Ovary (tissue), 9 donors: ENCODE data around the gene AP5Z1. TPM values are rescaled to one million over a fixed set of nuclear protein-coding genes. Genes with fewer than 3 reads are reported as not detected.

Experiments
- DNase-seq, 5 donors: peaks; one replicate each; pipeline ENCODE4 v3.0.0-alpha.2; 2019 to 2020
- H3K27ac ChIP-seq, 2 donors: fragments of 200-600 bp; one replicate each; pipeline versions ENCODE4 v1.5.1 to v1.8.0; 2019 to 2022
- H3K27me3 ChIP-seq: fragments of 200-600 bp; one replicate; pipeline ENCODE4 v1.8.0; 2022
- H3K36me3 ChIP-seq: fragments of 200-600 bp; sonication (generic); one replicate; pipeline ENCODE4 v1.5.1; 2019
- H3K4me1 ChIP-seq: one replicate; pipeline ENCODE4 v1.8.1; 2013; ENCODE audit warnings: mild to moderate bottlenecking, moderate library complexity; ENCODE audit not compliant: insufficient read depth
- H3K4me3 ChIP-seq: fragments of 200-600 bp; sonication (generic); one replicate; pipeline ENCODE4 v1.5.1; 2017
- H3K9me3 ChIP-seq, 2 donors: fragments of 200-600 bp in 1 of 2; sonication (generic) in 1 of 2; one replicate each; pipeline versions ENCODE4 v1.5.1 to v1.8.1; 2013 to 2019; ENCODE audit warnings: mild to moderate bottlenecking in 1 of 2, moderate library complexity in 1 of 2
- EP300 ChIP-seq: sonication (generic); formaldehyde crosslinking; IDR thresholded peaks from one replicate; pipeline ENCODE4 v1.6.1; 2017; ENCODE audit warnings: antibody characterized with exemption
- POLR2A ChIP-seq: fragments of 450-650 bp; IDR thresholded peaks from one replicate; pipeline ENCODE4 v1.6.1; 2017; ENCODE audit warnings: antibody characterized with exemption, mild to moderate bottlenecking, moderate library complexity
- WGBS, 3 donors: extraction: QIAGEN DNeasy Blood & Tissue Kit in 1 of 3; methylation state at CpG; one replicate each; pipeline versions ENCODE4 v1.1.5 to v1.1.7; 2013 to 2017; 5-methylcytosine and 5-hydroxymethylcytosine counted together
- intact Hi-C, 4 donors: fragments of 100-400 bp; cut with DNase I; formaldehyde crosslinking; loops; one replicate each; pipeline versions ENCODE4 v1.11.0 to v1.15.1; 2022 to 2023
- polyA plus RNA-seq, 2 donors: library from polyadenylated mRNA; stranded (reverse); fragments of 200-250 nt in 1 of 2; fragments of 350-450 nt in 1 of 2; fragmentation: Illumina TruSeq in 1 of 2; extraction: RNeasy Lipid Tissue Mini Kit (QIAGEN cat#74804) in 1 of 2; gene quantifications; one replicate each; pipeline ENCODE4 v1.2.3, GENCODE V29; 2013 to 2014
- total RNA-seq, 7 donors: library from RNA; depleted of rRNA in 2 of 7; stranded (reverse); fragments of >200 nt in 2 of 7; fragmentation: NEBNext Ultra II Directional in 3 of 7; extraction: Animal tissue kit (Norgen Biotek cat#: 25700) in 3 of 7; gene quantifications; one replicate each; pipeline versions ENCODE4 v1.1.0 to v1.2.4, GENCODE V29; 2016 to 2023
- TF ChIP-seq, protein P1 (sequence below), 3 donors: fragments of 450-650 bp in 2 of 3; fragments of 200-600 bp in 1 of 3; IDR thresholded peaks; one replicate each; pipeline versions ENCODE4 v1.5.1 to v1.8.0; 2016 to 2022; ENCODE audit warnings: antibody characterized with exemption in 3 of 3, mild to moderate bottlenecking in 1 of 3
- donor health status: DM: no; HTN: no; CAD: no; lungs with moderate emphysema.
- donor health status: DM: no; HTN: no; CAD: no.
- donor health status: Bipolar disorder and iron deficiency.
- donor health status: DM: yes; HTN: yes; CAD: no.
- donor health status: DM: no; HTN: no; CAD: no.
- donor health status: DM: yes; HTN: yes; CAD: no.

AP5Z1 gene
- total and polyA plus RNA-seq, 9 donors = 2.4 to 37.3 (median 23.1) TPM

DNA sequence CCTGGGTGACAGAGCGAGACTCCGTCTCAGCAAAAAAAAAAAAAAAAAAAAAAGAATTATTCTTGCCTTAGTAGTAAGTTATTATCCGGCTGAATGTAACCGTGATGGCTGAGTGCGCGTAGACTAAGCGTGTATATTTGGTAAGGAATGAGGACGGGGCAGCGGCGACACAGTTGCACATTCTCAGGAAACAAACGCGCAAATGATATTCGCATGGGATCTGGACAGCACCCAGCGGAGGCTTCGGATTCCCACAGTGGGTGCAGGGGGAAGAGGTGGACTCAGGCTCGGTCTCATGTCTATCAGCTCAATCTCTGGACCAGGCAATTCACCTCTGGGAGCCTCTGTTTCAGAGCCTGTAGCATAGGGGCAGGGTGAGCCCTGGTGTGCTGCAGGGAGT, 57.3 kb downstream of the AP5Z1 start:
- H3K36me3 ChIP-seq = no peaks in the 10 kb centered on the region
- DNase-seq = no peak

GRCh38 chr7:4833176-4833575, 57.8 kb downstream of the AP5Z1 start:
- Histone ChIP-seq H3K9me3 (no peaks in the 10 kb centered on the region), H3K27me3 (no peaks in the 10 kb centered on the region), H3K36me3 (no peaks in the 10 kb centered on the region), H3K4me1 (no peaks in the 10 kb centered on the region), H3K27ac (no peak overlapping the region), H3K4me3 (no peak overlapping the region)
- 81 to 83% (median 82%) methylated on average over 17 of the region's 17 CpGs for WGBS, 3 donors
- DNase-seq = no peak
- intact Hi-C loops = no loop called here
- no peak for TF ChIP-seq EP300
- no peak for TF ChIP-seq POLR2A
- TF ChIP-seq, protein P1, sequence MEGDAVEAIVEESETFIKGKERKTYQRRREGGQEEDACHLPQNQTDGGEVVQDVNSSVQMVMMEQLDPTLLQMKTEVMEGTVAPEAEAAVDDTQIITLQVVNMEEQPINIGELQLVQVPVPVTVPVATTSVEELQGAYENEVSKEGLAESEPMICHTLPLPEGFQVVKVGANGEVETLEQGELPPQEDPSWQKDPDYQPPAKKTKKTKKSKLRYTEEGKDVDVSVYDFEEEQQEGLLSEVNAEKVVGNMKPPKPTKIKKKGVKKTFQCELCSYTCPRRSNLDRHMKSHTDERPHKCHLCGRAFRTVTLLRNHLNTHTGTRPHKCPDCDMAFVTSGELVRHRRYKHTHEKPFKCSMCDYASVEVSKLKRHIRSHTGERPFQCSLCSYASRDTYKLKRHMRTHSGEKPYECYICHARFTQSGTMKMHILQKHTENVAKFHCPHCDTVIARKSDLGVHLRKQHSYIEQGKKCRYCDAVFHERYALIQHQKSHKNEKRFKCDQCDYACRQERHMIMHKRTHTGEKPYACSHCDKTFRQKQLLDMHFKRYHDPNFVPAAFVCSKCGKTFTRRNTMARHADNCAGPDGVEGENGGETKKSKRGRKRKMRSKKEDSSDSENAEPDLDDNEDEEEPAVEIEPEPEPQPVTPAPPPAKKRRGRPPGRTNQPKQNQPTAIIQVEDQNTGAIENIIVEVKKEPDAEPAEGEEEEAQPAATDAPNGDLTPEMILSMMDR (IDR thresholded peaks at IDR 0.05) = no peak

More for the DNA sequence above, 57.3 kb downstream of the AP5Z1 start:
- intact Hi-C loops = no loop called here
- Histone ChIP-seq H3K27ac (no peak overlapping the region), H3K4me1 (no peaks in the 10 kb centered on the region), H3K9me3 (no peaks in the 10 kb centered on the region), H3K4me3 (no peak overlapping the region), H3K27me3 (no peaks in the 10 kb centered on the region)
- WGBS, 3 donors = 93 to 94% (median 94%) methylated on average over 16 of the region's 16 CpGs
- TF ChIP-seq POLR2A (no peak), EP300 (no peak)
- TF ChIP-seq, protein P1 (IDR thresholded peaks at IDR 0.05) = no peak

DNA sequence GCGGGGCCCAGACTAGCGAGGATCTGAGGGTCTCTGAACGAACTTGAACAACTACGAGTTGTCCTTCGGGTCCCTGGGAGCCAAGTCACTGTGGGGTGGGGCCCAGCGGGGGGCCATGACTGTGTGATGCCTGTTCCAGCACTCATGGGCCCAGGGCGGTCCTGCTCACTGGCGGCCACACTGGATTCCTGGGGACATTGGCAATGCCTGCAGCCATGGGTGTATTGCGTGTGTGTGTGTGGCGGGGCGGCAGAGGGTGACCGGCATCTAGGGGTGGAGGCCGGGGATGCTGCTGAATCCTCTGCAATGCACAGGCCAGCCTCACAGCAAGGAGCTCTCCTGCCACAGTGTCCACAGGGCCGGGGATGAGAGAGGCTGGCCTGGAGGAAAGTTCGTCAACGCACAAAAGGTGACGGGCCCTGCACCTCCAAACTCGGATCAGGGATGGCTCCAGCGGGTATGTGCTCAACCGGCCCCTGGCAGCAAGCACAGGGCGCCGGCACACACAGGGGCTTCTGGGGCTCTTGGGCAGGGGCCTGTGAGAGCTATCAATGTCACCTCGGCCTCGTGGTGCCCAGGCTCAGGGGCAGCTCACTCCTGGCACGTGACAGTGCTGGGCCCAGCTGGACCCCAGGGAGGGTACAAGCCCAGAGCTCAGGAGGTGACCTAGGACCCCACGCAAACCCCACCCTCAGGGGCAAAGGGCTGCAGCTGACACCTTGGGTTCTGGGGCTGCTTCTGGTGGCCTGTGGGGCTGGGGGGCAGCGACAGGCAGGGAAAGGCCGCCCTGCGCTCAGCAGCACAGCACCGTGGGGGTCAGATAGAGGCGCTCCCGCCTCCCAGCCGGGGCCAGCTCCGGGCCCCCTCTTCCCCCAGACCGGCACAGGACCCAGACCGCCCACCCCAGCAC, 58.5 kb downstream of the AP5Z1 start:
- Histone ChIP-seq H3K4me3 (no peak overlapping the region), H3K27me3 (no peaks in the 10 kb centered on the region), H3K27ac (no peak overlapping the region), H3K36me3 (no peaks in the 10 kb centered on the region), H3K9me3 (no peaks in the 10 kb centered on the region), H3K4me1 (no peaks in the 10 kb centered on the region)
- TF ChIP-seq, protein P1 (IDR thresholded peaks at IDR 0.05) = no peak
- TF ChIP-seq POLR2A (no peak), EP300 (no peak)
- DNase-seq = no peak
- WGBS, 3 donors = 84 to 92% (median 86%) methylated on average over 34 to 36 of the region's 36 CpGs
- intact Hi-C loops = no loop called here

- TF ChIP-seq EP300 (no peak), POLR2A (no peak)
- TF ChIP-seq, protein P1 (IDR thresholded peaks at IDR 0.05) = no peak
- Histone ChIP-seq H3K27ac (no peak overlapping the region), H3K27me3 (no peaks in the 10 kb centered on the region), H3K4me1 (no peaks in the 10 kb centered on the region), H3K4me3 (no peak overlapping the region), H3K9me3 (no peaks in the 10 kb centered on the region), H3K36me3 (no peaks in the 10 kb centered on the region)
- no peak for DNase-seq
- intact Hi-C loops = no loop called here
- WGBS, 3 donors = 94 to 95% (median 94%) methylated on average over 56 to 60 of the region's 60 CpGs
Observed at GRCh38 chr7:4834601-4835397, 59.4 kb downstream of the AP5Z1 start.
